ENCODE measurements around the gene ATPAF1. TPM values are rescaled to one million over a fixed set of nuclear protein-coding genes. Genes with fewer than 3 reads are reported as not detected.

Gene ATPAF1
- total and polyA plus RNA-seq, 2 experiments from 2014 or later = 46.3 to 66.3 TPM

GRCh38 chr1:46585312-46585938 is 82.7 kb downstream of the ATPAF1 start:
- Histone ChIP-seq H3F3A (ENCODE audit: insufficient read depth) (0 out of 2 replicates have a peak, but pooled peaks cover 6% of the 10 kb centered on the region), H3K9ac (no peak overlapping the region), H3K4me3 (no peak overlapping the region), H3K36me3 (ENCODE audit: low read depth) (peaks cover 9% of the 10 kb centered on the region; the same call in 1 of the 2 replicates), H2AFZ (no peak overlapping the region), H3K79me2 (ENCODE audit: insufficient read depth) (no peaks in the 10 kb centered on the region), H3K27ac (no peak overlapping the region), H3K4me2 (ENCODE audit: unreplicated experiment) (no peak overlapping the region), H3K4me1 (ENCODE audit: insufficient read depth) (no peaks in the 10 kb centered on the region), H3K9me3 (ENCODE audit: low read depth) (no peaks in the 10 kb centered on the region), H3K9me2 (ENCODE audit: insufficient read depth) (no peaks in the 10 kb centered on the region), H3K27me3 (replicated peaks; ENCODE audit: insufficient read depth) (no peaks in the 10 kb centered on the region), H4K20me1 (ENCODE audit: insufficient read depth) (no peaks in the 10 kb centered on the region)
- DNase-seq = no peak
- TF ChIP-seq EZH2phosphoT487 (IDR thresholded peaks at IDR 0.05; ENCODE audit: insufficient read depth, low read depth) (no peak), EZH2 (IDR thresholded peaks at IDR 0.05; ENCODE audit: insufficient read depth, poor library complexity, severe bottlenecking) (no peak)
- WGBS, 2 experiments (ENCODE audit: low coverage in 1 of 2, low lambda C conversion rate in 2 of 2, missing lambda C conversion rate in 2 of 2) = 78 to 86% methylated on average over 12 of the region's 12 CpGs
- in situ Hi-C loops (cut with MboI) = no loop called here

- Histone ChIP-seq H3K9ac (no peak overlapping the region), H3K9me3 (ENCODE audit: low read depth) (no peaks in the 10 kb centered on the region), H3K4me2 (ENCODE audit: unreplicated experiment) (no peak overlapping the region), H2AFZ (no peak overlapping the region), H3F3A (ENCODE audit: insufficient read depth) (0 out of 2 replicates have a peak, but pooled peaks cover 6% of the 10 kb centered on the region), H4K20me1 (ENCODE audit: insufficient read depth) (no peaks in the 10 kb centered on the region), H3K9me2 (ENCODE audit: insufficient read depth) (no peaks in the 10 kb centered on the region), H3K27me3 (replicated peaks; ENCODE audit: insufficient read depth) (no peaks in the 10 kb centered on the region), H3K79me2 (ENCODE audit: insufficient read depth) (no peaks in the 10 kb centered on the region), H3K4me1 (ENCODE audit: insufficient read depth) (no peaks in the 10 kb centered on the region), H3K4me3 (no peak overlapping the region), H3K36me3 (ENCODE audit: low read depth) (peaks cover 7% of the 10 kb centered on the region; the same call in 1 of the 2 replicates), H3K27ac (no peak overlapping the region)
- in situ Hi-C loops (cut with MboI) = no loop called here
- no peak for TF ChIP-seq EZH2 (IDR thresholded peaks at IDR 0.05; ENCODE audit: insufficient read depth, poor library complexity, severe bottlenecking)
- no peak for TF ChIP-seq EZH2phosphoT487 (IDR thresholded peaks at IDR 0.05; ENCODE audit: insufficient read depth, low read depth)
- 75 to 77% methylated on average over 5 of the region's 5 CpGs for WGBS, 2 experiments (ENCODE audit: low coverage in 1 of 2, low lambda C conversion rate in 2 of 2, missing lambda C conversion rate in 2 of 2)
- DNase-seq = no peak
Observed at GRCh38 chr1:46583494-46583893, 84.7 kb downstream of the ATPAF1 start.

GRCh38 chr1:46582972-46583371 is 85.2 kb downstream of the ATPAF1 start:
- Histone ChIP-seq H3K9ac (no peak overlapping the region), H3K27ac (no peak overlapping the region), H3K4me1 (ENCODE audit: insufficient read depth) (no peaks in the 10 kb centered on the region), H3K79me2 (ENCODE audit: insufficient read depth) (no peaks in the 10 kb centered on the region), H3K9me2 (ENCODE audit: insufficient read depth) (no peaks in the 10 kb centered on the region), H3K4me3 (no peak overlapping the region), H3F3A (ENCODE audit: insufficient read depth) (0 out of 2 replicates have a peak, but pooled peaks cover 6% of the 10 kb centered on the region), H3K9me3 (ENCODE audit: low read depth) (no peaks in the 10 kb centered on the region), H3K36me3 (ENCODE audit: low read depth) (peaks cover 7% of the 10 kb centered on the region; the same call in 1 of the 2 replicates), H2AFZ (no peak overlapping the region), H3K4me2 (ENCODE audit: unreplicated experiment) (no peak overlapping the region), H4K20me1 (ENCODE audit: insufficient read depth) (no peaks in the 10 kb centered on the region), H3K27me3 (replicated peaks; ENCODE audit: insufficient read depth) (no peaks in the 10 kb centered on the region)
- in situ Hi-C loops (cut with MboI) = no loop called here
- 89 to 92% methylated on average over 7 of the region's 7 CpGs for WGBS, 2 experiments (ENCODE audit: low coverage in 1 of 2, low lambda C conversion rate in 2 of 2, missing lambda C conversion rate in 2 of 2)
- TF ChIP-seq EZH2phosphoT487 (IDR thresholded peaks at IDR 0.05; ENCODE audit: insufficient read depth, low read depth) (no peak), EZH2 (IDR thresholded peaks at IDR 0.05; ENCODE audit: insufficient read depth, poor library complexity, severe bottlenecking) (no peak)
- no peak for DNase-seq

Other genes starting within 250 kb of the ATPAF1 start
- not detected in 2 replicates for gene DMBX1, start 178.5 kb downstream of the ATPAF1 start, total RNA-seq (2014; rRNA removed; shearing (Covaris generic))
- not detected in 2 replicates for gene DMBX1, start 178.5 kb downstream of the ATPAF1 start, polyA plus RNA-seq (2016; fragmentation: Nextera tagmentation; extraction: Ambion mirVana)
- not detected in 2 replicates for gene KNCN, start 116.7 kb downstream of the ATPAF1 start, total RNA-seq (2014; rRNA removed; shearing (Covaris generic))
- gene KNCN, start 116.7 kb downstream of the ATPAF1 start, polyA plus RNA-seq (2016; fragmentation: Nextera tagmentation; extraction: Ambion mirVana) = not detected in 2 replicates
- 8.9 and 15.5 TPM in 2 replicates for gene MKNK1, start 64.1 kb downstream of the ATPAF1 start, total RNA-seq (2014; rRNA removed; shearing (Covaris generic))
- 10.0 and 16.1 TPM in 2 replicates for gene MKNK1, start 64.1 kb downstream of the ATPAF1 start, polyA plus RNA-seq (2016; fragmentation: Nextera tagmentation; extraction: Ambion mirVana)
- 5.9 and 7.0 TPM in 2 replicates for gene MOB3C, start 51.6 kb downstream of the ATPAF1 start, total RNA-seq (2014; rRNA removed; shearing (Covaris generic))
- gene MOB3C, start 51.6 kb downstream of the ATPAF1 start, polyA plus RNA-seq (2016; fragmentation: Nextera tagmentation; extraction: Ambion mirVana) = 4.7 and 6.1 TPM in 2 replicates
- gene TEX38, start 3.5 kb upstream of the ATPAF1 start, total RNA-seq (2014; rRNA removed; shearing (Covaris generic)) = not detected in 2 replicates
- 0.34 TPM in 1 of 2 replicates, not detected in the other for gene TEX38, start 3.5 kb upstream of the ATPAF1 start, polyA plus RNA-seq (2016; fragmentation: Nextera tagmentation; extraction: Ambion mirVana)
- 51.6 and 58.0 TPM in 2 replicates for gene EFCAB14, start 50.8 kb upstream of the ATPAF1 start, total RNA-seq (2014; rRNA removed; shearing (Covaris generic))
- 40.1 and 42.6 TPM in 2 replicates for gene EFCAB14, start 50.8 kb upstream of the ATPAF1 start, polyA plus RNA-seq (2016; fragmentation: Nextera tagmentation; extraction: Ambion mirVana)
- not detected in 2 replicates for gene CYP4B1, start 130.7 kb upstream of the ATPAF1 start, total RNA-seq (2014; rRNA removed; shearing (Covaris generic))
- gene CYP4B1, start 130.7 kb upstream of the ATPAF1 start, polyA plus RNA-seq (2016; fragmentation: Nextera tagmentation; extraction: Ambion mirVana) = not detected in 2 replicates

All from GM23248 (cell line).